OCI-LY1 (cell line): Measurements from ENCODE around the gene TIMM50.

Experiments
- CTCF ChIP-seq: fragments of 200-600 bp; sonication (generic), shearing (Covaris generic); IDR thresholded peaks from 2 replicates; pipeline ENCODE4 v1.5.1; 2017; ENCODE audit warnings: mild to moderate bottlenecking, antibody characterized with exemption, low read length, moderate library complexity, mixed read lengths
- EZH2 ChIP-seq: fragments of 200-600 bp; sonication (generic), shearing (Covaris generic); IDR thresholded peaks from 2 replicates; pipeline ENCODE4 v1.8.0; 2017; ENCODE audit warnings: borderline replicate concordance, mixed run types, mild to moderate bottlenecking, antibody characterized with exemption, low read length, moderate library complexity, mixed read lengths

GRCh38 chr19:39506598-39506943 is 25.9 kb downstream of the TIMM50 start:
- no peak for TF ChIP-seq CTCF
- no peak for TF ChIP-seq EZH2
